Renal cortex interstitium (tissue), 11 donors: ENCODE data around the gene CATSPERD. TPM values are rescaled to one million over a fixed set of nuclear protein-coding genes. Genes with fewer than 3 reads are reported as not detected.

Source experiments
- DNase-seq, 11 donors: peaks; one replicate each; pipeline ENCODE4 v3.0.0-alpha.2; 2013; ENCODE audit warnings: low read depth in 9 of 11, low spot score in 4 of 11; ENCODE audit errors: extremely low read depth in 1 of 11
- polyA plus RNA-seq, 3 donors: library from polyadenylated mRNA; unstranded; fragments of 120-200 nt; gene quantifications; one replicate each; pipeline ENCODE4 v1.2.1, GENCODE V29; 2013; ENCODE audit not compliant: insufficient read length in 3 of 3

The CATSPERD gene
- polyA plus RNA-seq, 3 donors = not detected

GRCh38 chr19:5795382-5795919 is 75.0 kb downstream of the CATSPERD start:
- DNase-seq = no peak

- no peak for DNase-seq
Measured at GRCh38 chr19:5798244-5798643, 77.8 kb downstream of the CATSPERD start.

GRCh38 chr19:5799247-5800241 is 79.1 kb downstream of the CATSPERD start:
- no peak for DNase-seq

- no peak for DNase-seq
Measured at GRCh38 chr19:5800361-5801270, 80.2 kb downstream of the CATSPERD start.

- peak in 4 of 11 donors; percentile 44 to 69 (median 62) for DNase-seq
Measured at GRCh38 chr19:5801796-5802619, 81.6 kb downstream of the CATSPERD start.

GRCh38 chr19:5803441-5803751 is 83.0 kb downstream of the CATSPERD start:
- no peak for DNase-seq

- DNase-seq = peak; percentile 80 to 92 (median 89)
Measured at GRCh38 chr19:5803752-5804515, 83.5 kb downstream of the CATSPERD start.

- peak in 1 of 11 donors; percentile 35 for DNase-seq
Measured at GRCh38 chr19:5804516-5805461, 84.4 kb downstream of the CATSPERD start, which contains the start of gene NRTN. NRTN (plus strand) TSS chr19:5805067; CDS start chr19:5824166, 19,099 bp downstream.

- DNase-seq = peak in 8 of 11 donors; percentile 62 to 80 (median 74)
Measured at GRCh38 chr19:5805462-5806132, 85.2 kb downstream of the CATSPERD start.

- DNase-seq = no peak
Measured at GRCh38 chr19:5806133-5806489, 85.7 kb downstream of the CATSPERD start.

GRCh38 chr19:5806905-5807304 is 86.5 kb downstream of the CATSPERD start:
- DNase-seq = no peak

GRCh38 chr19:5808120-5808816 is 87.8 kb downstream of the CATSPERD start:
- no peak for DNase-seq

- no peak for DNase-seq
Measured at GRCh38 chr19:5809053-5809452, 88.6 kb downstream of the CATSPERD start.

GRCh38 chr19:5809469-5809868 is 89.0 kb downstream of the CATSPERD start:
- no peak for DNase-seq

- DNase-seq = no peak
Measured at GRCh38 chr19:5811117-5811516, 90.7 kb downstream of the CATSPERD start.
